ENCODE data around the gene ABLIM1. TPM values are rescaled to one million over a fixed set of nuclear protein-coding genes. Genes with fewer than 3 reads are reported as not detected.

The ABLIM1 gene
- total RNA-seq, 4 donors from 2014 or later, result 122 to 257 (median 138) TPM

GRCh38 chr10:114680543-114681117, 22.6 kb upstream of the ABLIM1 start:
- no peak for TF ChIP-seq CTCF (IDR thresholded peaks at IDR 0.05)
- DNase-seq (ENCODE audit: low spot score) (no peak), ATAC-seq (ENCODE audit: low FRiP score) (no peak)

- ATAC-seq (ENCODE audit: low FRiP score), result no peak
- no peak for DNase-seq (ENCODE audit: low spot score)
- no peak for TF ChIP-seq CTCF (IDR thresholded peaks at IDR 0.05)
Observed at GRCh38 chr10:114679552-114679951, 21.5 kb upstream of the ABLIM1 start.

- no peak for ATAC-seq (ENCODE audit: low FRiP score)
- no peak for TF ChIP-seq CTCF (IDR thresholded peaks at IDR 0.05)
- DNase-seq (ENCODE audit: low spot score), result no peak
Observed at GRCh38 chr10:114678820-114679219, 20.7 kb upstream of the ABLIM1 start.

GRCh38 chr10:114678336-114678735, 20.3 kb upstream of the ABLIM1 start:
- ATAC-seq (ENCODE audit: low FRiP score) (no peak), DNase-seq (ENCODE audit: low spot score) (no peak)
- no peak for TF ChIP-seq CTCF (IDR thresholded peaks at IDR 0.05)

- no peak for DNase-seq (ENCODE audit: low spot score)
- no peak for TF ChIP-seq CTCF (IDR thresholded peaks at IDR 0.05)
- no peak for ATAC-seq (ENCODE audit: low FRiP score)
Observed at GRCh38 chr10:114674346-114674745, 16.3 kb upstream of the ABLIM1 start.

GRCh38 chr10:114669648-114670047, 11.6 kb upstream of the ABLIM1 start:
- ATAC-seq (ENCODE audit: low FRiP score) (no peak), DNase-seq (ENCODE audit: low spot score) (no peak)
- no peak for TF ChIP-seq CTCF (IDR thresholded peaks at IDR 0.05)

GRCh38 chr10:114668375-114669080, 10.5 kb upstream of the ABLIM1 start:
- ATAC-seq (ENCODE audit: low FRiP score) (no peak), DNase-seq (ENCODE audit: low spot score) (no peak)
- TF ChIP-seq CTCF (IDR thresholded peaks at IDR 0.05), result no peak

Measured in omental fat pad (tissue), 4 donors.